ENCODE measurements around the gene RFC1.
A peak's percentile ranks its signal among the peaks of the same experiment; 100 is the strongest.

The RFC1 gene

DNA sequence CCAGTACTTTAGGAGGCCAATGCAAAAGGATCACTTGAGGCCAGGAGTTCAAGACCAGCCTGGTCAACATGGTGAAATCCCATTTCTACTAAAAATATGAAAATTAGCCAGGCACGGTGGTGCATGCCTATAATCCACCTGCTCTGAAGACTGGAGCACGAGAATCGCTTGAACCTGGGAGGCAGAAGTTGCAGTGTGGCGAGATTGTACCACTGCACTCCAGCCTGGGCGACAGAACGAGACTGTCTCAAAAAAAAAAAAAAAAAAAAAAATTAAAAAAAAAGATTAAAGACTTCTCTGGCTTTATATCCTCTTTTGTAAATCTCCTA is 13.0 kb downstream of the RFC1 start:
- DNase-seq (ENCODE audit: low read depth) = peak; percentile 12

- DNase-seq (ENCODE audit: low read depth) = no peak
Observed at GRCh38 chr4:39349326-39349725, 16.8 kb downstream of the RFC1 start.

- DNase-seq (ENCODE audit: low read depth) = peak; percentile 15
Observed at GRCh38 chr4:39348371-39349315, 17.5 kb downstream of the RFC1 start.

DNA sequence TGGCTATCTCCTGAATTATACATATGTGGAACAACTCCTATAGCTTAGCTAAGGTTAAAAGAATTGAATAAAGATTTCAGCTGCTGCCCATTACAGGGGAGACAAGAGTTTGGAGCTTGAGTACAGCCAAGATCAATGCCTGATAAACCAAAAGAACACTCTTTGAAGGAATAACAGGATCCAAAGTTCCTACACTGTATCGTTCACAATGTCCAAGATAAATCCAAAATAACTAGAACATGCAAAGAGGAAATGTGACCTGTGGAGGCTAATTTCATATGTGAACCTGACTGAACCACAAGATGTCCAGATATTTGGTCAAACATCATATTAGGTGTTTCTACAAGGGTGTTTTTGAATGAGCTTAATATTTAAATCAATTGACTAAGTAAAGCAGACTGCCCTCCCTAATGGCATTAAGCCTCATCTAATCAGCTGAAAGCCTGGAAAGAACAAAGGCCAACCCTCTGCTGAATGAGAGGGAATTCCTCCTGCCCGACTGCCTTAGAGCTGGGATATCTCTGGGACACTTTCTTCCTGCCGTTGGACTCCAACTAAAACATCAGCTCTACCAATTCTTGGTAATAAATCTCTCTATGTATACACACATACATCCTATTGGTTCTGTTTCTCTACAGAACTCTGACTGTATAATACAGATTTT is 19.2 kb downstream of the RFC1 start:
- no peak for DNase-seq (ENCODE audit: low read depth)

- no peak for DNase-seq (ENCODE audit: low read depth)
Observed at GRCh38 chr4:39342731-39343130, 23.4 kb downstream of the RFC1 start.

GRCh38 chr4:39341075-39341725 is 25.0 kb downstream of the RFC1 start:
- DNase-seq (ENCODE audit: low read depth) = no peak

DNA sequence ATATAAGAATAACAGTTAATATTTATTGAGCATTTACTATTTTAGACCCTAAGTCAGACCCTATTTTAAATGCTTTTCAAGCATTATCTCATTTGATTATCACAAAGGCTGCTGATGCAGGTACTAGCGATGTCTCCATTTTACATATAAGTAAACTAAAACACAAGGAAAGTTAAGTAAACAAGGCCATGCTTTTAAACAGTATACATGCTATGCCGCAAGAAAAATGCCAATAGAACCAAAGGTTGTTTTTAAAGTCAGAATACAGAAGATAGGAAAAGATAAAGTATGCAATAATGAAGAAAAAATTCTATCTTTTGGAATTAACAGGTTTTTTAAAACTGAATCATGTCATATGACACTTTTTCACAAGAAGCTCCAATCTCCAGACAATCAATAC is 26.2 kb downstream of the RFC1 start:
- no peak for DNase-seq (ENCODE audit: low read depth)

GRCh38 chr4:39337841-39338240 is 28.3 kb downstream of the RFC1 start:
- DNase-seq (ENCODE audit: low read depth) = no peak

GRCh38 chr4:39335566-39335965 is 30.6 kb downstream of the RFC1 start:
- no peak for DNase-seq (ENCODE audit: low read depth)

- no peak for DNase-seq (ENCODE audit: low read depth)
Observed at GRCh38 chr4:39331191-39331590, 35.0 kb downstream of the RFC1 start.

DNA sequence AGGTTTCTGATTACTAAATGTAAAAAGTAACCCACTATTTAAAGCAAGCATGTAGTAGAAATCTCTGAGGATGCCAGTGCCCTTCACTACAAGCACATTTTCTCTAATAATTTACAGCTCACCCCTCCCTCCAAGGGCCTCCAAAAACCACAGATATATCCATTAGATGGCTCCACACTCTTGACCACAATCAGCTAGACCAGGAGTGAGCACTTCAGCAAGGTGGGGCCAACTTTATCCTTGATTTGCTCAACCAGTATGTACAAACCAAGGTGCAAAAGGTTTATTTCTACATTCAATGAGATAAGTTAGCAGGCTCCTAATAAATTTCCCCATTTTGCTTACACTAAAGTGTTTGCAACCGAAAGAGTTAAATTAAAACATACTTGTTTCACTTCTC is 35.8 kb downstream of the RFC1 start:
- no peak for DNase-seq (ENCODE audit: low read depth)

DNA sequence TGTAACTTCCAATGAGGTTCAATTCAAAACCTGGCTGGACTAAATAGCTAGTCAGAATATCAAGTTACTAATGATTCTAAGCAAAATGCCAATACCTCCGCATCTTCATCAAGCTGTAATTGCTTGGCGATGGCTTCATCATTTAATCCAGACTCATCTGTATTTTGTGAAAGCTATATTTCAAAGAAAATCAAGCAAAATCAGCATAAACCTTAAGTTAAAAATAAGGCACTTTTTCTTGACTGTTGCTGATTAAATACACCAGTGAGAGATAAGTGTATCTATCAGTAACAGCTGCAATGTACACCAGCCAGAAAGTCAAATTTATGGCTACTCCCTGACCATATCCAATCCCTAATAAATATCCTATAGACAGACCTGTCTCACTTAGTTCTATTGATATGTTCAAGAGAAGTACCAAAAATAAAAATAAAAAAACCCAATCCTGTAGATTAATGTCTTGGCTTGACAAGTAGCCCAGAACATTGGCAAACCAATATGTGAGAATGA is 39.6 kb downstream of the RFC1 start:
- DNase-seq (ENCODE audit: low read depth) = no peak

- no peak for DNase-seq (ENCODE audit: low read depth)
Observed at GRCh38 chr4:39324897-39325613, 41.1 kb downstream of the RFC1 start.

DNA sequence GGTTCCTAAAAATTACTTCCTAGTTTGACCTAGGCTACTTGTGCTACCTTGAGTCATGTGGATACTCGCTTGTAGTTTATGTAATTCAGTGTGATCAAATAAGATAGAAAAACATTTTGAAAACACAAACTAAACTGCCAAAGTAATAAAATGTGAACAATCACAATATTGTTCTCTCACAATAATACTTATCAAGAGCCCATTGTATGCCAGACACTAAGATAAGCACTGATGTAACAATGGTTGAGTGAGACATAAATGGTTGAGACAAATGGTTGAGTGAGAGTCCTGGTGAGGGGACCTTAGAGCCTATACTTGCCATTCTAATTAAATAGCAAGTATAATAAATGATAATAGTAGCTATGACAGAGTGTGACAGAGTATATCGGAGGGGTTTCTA is 41.7 kb downstream of the RFC1 start:
- no peak for DNase-seq (ENCODE audit: low read depth)

- DNase-seq (ENCODE audit: low read depth) = no peak
Observed at GRCh38 chr4:39323821-39324220, 42.3 kb downstream of the RFC1 start.

DNA sequence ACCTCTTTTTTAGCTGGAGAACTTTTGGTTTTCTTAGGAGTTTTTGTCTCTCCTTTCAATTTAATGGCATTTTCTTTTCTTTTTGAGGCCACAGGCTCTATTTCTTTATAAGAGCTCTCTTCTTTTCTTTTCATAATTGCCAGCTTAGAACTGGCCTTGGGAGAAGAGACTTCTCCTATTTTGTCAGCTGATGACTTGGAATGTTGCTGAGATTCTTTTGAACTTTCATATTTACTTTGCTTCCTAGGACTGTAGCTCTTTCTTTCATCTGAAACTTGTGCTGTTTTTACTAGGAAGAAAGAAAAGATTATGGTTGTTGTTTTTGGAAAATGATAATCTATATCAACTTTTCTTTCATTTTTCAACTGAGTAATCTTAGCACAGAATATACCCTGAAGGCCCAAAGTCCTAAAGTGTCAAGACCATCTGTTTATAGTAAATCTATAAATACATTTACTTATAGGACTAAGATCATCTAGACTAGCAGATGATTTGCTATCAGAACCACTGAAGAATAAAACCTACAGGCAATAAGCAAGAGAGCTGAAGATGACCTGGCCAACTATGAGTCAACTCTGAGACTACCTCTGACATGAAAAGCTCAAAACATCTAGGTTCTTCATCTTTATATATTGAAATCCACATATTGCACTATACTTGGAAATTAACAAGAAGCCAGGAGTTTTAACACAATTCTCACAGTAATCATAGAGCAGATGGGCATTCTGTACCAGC is 45.6 kb downstream of the RFC1 start:
- DNase-seq (ENCODE audit: low read depth) = no peak

- DNase-seq (ENCODE audit: low read depth) = no peak
Observed at GRCh38 chr4:39319676-39320075, 46.5 kb downstream of the RFC1 start.

DNA sequence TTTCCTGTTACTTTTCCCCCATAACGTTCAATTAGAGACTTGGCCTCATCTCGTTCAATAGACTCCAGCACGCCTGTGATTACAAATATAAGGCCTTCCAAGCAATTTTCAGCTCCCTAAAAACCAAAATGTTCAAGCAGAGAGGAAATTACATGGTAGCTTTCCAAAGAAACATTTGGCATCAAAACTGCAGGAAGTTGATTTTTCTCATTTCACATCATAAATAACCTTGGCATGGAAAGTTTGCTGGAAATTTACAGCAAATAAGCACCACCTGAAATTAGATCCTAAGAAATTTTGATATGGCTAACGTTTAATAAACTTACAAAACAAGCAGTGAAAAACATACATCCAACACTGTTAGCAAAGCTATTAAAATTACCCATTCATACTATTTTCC is 53.3 kb downstream of the RFC1 start:
- DNase-seq (ENCODE audit: low read depth) = no peak

GRCh38 chr4:39308611-39309010 is 57.6 kb downstream of the RFC1 start:
- DNase-seq (ENCODE audit: low read depth) = no peak

DNA sequence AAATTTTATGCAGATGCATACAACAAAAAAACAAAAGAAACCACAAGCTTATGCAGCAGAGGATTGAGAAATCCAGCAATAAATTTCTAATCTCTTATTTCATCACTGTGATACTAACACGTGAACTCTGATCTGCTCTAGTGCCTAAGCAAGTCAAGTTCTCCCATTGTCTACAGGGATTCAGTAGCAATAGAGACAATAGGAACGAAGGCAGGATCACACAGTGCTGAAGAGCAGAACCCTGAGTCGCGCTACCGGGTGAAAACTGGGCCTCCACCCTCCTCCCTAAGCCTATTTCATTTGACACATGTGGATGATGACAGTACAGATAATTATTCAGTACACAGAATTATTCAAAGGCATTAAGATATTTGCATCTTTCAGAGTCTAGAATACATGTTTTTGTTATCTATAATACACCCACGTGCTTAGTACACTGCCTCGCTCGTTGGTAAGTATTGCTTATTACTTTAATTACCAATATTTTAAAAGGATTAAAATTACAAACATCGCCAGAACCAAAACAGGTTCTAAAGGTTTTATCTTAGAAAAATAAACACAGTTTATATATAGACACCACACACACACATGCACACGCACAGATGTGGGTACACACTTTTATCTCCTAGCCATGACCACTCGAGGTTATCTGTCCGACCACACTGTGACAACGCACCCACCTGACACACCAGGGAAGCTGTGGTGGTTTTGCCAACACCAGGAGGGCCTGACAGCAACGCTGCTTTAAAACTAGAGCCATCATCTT is 60.1 kb downstream of the RFC1 start:
- DNase-seq (ENCODE audit: low read depth) = no peak

GRCh38 chr4:39304651-39305050 is 61.5 kb downstream of the RFC1 start:
- no peak for DNase-seq (ENCODE audit: low read depth)

All from stimulated activated CD8-positive, alpha-beta memory T cell treated with anti-CD3 and anti-CD28 coated beads, Interleukin-4, amount 100 ng/mL, for 24 hours (primary cell).